Activated naive CD4-positive, alpha-beta T cell treated with anti-CD3 and anti-CD28 coated beads, Interleukin-2, amount 50 U/mL, for 24 hours (primary cell): Measurements from ENCODE around the gene ACAP3.
"Not testable (repeated sequence)": the region's sequence is repeated elsewhere in the genome, so short reads cannot be mapped to it uniquely, and the experiment has no call there.

Experiments
- H3K27ac Mint-ChIP-seq: one replicate; pipeline ENCODE4 v1.8.0; 2021; ENCODE audit warnings: mild to moderate bottlenecking, mixed read lengths
- H3K27me3 Mint-ChIP-seq: one replicate; pipeline ENCODE4 v1.8.0; 2021; ENCODE audit warnings: mixed read lengths
- H3K36me3 Mint-ChIP-seq: one replicate; pipeline ENCODE4 v1.8.0; 2021; ENCODE audit warnings: mixed read lengths
- H3K4me1 Mint-ChIP-seq: one replicate; pipeline ENCODE4 v1.8.0; 2021; ENCODE audit warnings: mixed read lengths
- H3K4me3 Mint-ChIP-seq: one replicate; pipeline ENCODE4 v1.8.0; 2021; ENCODE audit warnings: mild to moderate bottlenecking, mixed read lengths
- H3K9me3 Mint-ChIP-seq: one replicate; pipeline ENCODE4 v1.8.0; 2021; ENCODE audit warnings: mixed read lengths

Gene ACAP3

DNA sequence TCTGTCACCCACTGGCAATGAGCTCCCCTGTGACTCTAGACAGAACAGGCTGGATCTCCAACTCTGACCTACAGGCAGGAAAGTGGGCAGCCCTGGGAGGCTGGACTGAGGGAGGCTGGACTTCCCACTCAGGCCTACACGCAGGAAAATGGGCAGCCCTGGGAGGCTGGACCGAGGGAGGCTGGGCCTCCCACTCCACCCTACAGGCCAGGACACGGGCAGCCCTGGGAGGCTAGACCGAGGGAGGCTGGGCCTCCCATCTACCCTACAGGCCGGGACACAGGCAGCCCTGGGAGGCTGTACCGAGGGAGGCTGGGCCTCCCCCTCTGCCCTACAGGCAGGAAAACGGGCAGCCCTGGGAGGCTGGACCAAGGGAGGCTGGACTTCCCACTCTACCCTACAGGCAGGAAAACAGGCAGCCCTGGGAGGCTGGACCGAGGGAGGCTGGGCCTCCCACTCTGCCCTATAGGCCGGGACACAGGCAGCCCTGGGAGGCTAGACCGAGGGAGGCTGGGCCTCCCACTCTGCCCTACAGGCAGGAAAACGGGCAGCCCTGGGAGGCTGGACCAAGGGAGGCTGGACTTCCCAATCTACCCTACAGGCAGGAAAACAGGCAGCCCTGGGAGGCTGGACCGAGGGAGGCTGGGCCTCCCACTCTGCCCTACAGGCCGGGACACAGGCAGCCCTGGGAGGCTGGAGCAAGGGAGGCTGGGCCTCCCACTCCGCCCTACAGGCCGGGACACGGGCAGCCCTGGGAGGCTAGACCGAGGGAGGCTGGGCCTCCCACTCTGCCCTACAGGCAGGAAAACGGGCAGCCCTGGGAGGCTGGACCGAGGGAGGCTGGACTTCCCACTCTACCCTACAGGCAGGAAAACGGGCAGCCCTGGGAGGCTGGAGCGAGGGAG, 59.5 kb downstream of the ACAP3 start:
- H3K36me3 Mint-ChIP-seq, H3K27ac Mint-ChIP-seq, H3K4me3 Mint-ChIP-seq, H3K9me3 Mint-ChIP-seq, H3K27me3 Mint-ChIP-seq: not testable (repeated sequence)
- H3K4me1 Mint-ChIP-seq, result peaks cover 19% of the 10 kb centered on the region

DNA sequence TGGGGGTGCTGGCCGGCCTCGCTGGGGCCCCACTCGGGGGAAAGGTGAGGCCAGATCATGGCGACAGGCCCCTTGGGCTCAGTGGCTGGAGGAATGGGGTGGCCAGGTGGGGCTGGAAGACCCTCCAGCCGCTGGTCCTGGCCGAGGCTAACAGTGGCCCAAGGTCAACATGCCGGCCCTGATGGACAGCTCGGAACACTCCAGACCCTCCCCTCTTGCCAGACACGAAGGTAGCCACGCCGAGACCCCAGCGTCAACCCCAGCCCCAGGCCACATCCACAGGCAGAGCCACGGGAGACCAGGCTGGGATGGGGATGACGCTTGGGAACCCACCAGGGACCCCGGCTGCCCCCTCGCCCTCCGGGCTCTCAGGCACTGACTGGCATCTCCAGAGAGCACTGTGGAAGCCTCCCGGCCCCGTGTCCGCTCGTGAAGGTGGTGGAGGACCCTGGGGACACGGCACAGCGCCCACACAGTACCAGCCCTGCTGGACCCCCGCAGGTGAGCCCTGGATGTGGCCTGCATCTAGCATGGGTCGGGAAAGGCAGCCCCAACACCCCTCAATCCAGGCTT, 60.3 kb downstream of the ACAP3 start:
- H3K27me3 Mint-ChIP-seq, result no peaks in the 10 kb centered on the region
- no peak overlapping the region for H3K4me3 Mint-ChIP-seq
- no peaks in the 10 kb centered on the region for H3K9me3 Mint-ChIP-seq
- no peak overlapping the region for H3K27ac Mint-ChIP-seq
- H3K4me1 Mint-ChIP-seq, result peaks cover 19% of the 10 kb centered on the region
- H3K36me3 Mint-ChIP-seq, result no peaks in the 10 kb centered on the region

DNA sequence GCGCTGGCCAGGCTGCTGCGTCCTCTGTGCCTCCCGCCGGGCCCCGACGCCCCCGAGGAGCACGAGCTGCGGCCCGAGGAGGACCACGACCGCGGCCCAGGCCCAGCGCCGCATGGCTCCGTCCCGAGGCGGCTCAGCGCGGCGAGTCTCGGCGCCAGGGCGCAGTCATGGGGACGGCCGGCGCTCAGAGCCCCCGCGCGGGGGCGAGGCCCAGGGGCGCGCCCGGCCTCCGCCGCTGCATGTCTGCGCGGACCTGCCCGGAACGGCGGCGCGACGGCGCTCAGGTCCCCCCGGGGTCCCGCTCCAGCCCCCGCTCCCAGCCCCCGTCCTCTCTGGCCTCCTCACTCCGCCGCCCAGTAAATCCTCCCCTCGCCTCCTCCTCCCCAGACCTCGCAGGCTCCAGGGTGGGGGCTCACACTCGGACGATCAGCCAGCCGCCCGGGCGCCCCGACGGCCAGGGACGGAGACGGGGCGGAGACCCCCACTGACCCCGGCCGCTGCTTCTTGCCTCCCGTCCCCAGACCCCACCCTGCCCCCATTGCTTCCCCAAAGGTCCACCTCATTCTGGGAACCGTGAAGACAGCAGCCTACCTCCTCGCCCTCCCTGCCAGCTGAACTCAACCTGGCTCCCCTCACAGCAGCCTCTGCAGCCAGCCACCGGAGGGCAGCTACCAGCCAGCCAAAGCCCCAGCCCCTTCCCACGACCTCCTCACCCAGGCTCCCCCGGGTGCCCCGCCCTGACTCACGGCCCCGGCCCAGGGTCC, 61.0 kb downstream of the ACAP3 start, which contains the start of gene C1QTNF12:
Gene C1QTNF12 (minus strand): TSS at position 146 of the 764 bp plus-strand sequence. CDS start 32 bp downstream, at position 114.
- no peaks in the 10 kb centered on the region for H3K27me3 Mint-ChIP-seq

DNA sequence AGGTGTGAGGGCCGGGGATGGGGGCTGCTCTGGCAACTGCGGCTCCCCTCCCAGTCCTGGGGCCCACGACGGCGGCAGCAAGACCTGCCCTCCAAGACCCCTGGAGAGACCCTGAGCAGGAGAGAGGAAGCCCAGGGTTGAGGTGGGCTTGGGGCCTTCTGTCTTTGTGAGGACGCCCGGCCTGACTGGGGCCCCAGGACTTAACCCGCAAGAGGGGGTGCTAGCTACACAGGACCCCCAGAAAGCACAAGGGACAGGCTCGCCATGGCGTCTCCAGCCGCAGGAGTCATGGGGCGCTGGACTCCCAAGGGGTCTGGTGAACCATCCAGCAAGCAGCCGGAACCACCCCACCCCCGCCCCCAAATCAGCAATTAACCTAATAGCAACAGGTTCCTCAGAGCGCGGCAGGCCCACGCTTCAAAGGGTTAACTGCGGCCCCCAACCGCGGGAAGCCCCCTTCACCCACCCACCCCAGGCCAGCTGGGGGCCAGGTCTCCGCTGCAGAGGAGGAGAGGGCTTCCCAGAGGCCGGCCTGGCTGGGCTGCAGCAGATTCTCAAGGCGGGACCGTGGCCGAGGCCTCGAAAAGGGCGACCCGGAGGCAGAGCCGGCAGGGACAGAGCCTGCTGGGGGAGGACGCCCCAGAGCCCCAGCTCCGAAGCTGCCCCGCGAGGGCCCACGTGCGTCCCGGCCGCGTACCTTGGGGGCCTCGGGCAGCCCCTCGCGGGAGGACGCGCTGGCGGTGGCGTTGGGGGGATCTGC, 61.7 kb downstream of the ACAP3 start:
- Mint-ChIP-seq H3K27me3 (no peaks in the 10 kb centered on the region), H3K9me3 (no peaks in the 10 kb centered on the region), H3K36me3 (no peaks in the 10 kb centered on the region), H3K4me1 (peaks cover 14% of the 10 kb centered on the region), H3K4me3 (no peak overlapping the region), H3K27ac (no peak overlapping the region)

More for the DNA sequence above, 61.0 kb downstream of the ACAP3 start, which contains the start of gene C1QTNF12:
- no peak within 1 kb of the TSS for H3K4me3 Mint-ChIP-seq
- H3K36me3 Mint-ChIP-seq, result no peaks in the 10 kb centered on the region
- H3K4me1 Mint-ChIP-seq, result peaks cover 16% of the 10 kb centered on the region
- no peaks in the 10 kb centered on the region for H3K9me3 Mint-ChIP-seq
- H3K27ac Mint-ChIP-seq, result no peak within 1 kb of the TSS

DNA sequence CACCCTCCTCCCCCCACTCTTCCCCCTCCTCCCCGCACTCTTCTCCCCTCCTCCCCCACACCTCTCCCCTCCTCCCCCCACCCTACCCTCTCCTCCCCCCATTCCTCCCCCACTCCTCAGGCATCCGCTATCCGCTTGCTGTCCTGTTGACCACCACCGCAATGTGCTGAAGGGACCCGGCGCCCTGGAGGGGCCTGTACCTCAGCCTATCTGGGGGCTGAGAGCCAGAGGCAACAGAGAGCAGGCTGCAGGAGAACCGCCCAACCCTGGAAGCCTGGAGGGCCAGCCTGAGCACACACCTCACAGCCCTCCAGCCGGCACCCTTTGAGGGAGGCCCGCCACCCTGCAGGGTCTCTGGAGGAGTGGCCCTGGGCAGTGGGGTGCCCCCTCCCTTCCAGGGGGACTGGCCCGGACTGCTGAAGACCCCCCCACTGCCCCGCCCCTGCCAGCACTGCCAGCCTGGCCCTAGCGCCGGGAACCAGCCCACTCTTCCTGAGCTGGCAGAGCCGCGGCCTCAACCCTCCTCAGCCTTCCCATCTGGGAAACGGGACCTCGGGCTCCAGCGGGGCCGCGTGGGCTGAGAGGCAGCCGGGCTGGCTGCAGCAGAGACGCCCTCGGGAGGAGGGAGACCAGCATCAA, 62.4 kb downstream of the ACAP3 start:
- peaks cover 8% of the 10 kb centered on the region for H3K4me1 Mint-ChIP-seq
- no peaks in the 10 kb centered on the region for H3K27me3 Mint-ChIP-seq
- no peaks in the 10 kb centered on the region for H3K9me3 Mint-ChIP-seq
- H3K36me3 Mint-ChIP-seq, result no peaks in the 10 kb centered on the region
- no peak overlapping the region for H3K27ac Mint-ChIP-seq
- H3K4me3 Mint-ChIP-seq, result no peak overlapping the region

DNA sequence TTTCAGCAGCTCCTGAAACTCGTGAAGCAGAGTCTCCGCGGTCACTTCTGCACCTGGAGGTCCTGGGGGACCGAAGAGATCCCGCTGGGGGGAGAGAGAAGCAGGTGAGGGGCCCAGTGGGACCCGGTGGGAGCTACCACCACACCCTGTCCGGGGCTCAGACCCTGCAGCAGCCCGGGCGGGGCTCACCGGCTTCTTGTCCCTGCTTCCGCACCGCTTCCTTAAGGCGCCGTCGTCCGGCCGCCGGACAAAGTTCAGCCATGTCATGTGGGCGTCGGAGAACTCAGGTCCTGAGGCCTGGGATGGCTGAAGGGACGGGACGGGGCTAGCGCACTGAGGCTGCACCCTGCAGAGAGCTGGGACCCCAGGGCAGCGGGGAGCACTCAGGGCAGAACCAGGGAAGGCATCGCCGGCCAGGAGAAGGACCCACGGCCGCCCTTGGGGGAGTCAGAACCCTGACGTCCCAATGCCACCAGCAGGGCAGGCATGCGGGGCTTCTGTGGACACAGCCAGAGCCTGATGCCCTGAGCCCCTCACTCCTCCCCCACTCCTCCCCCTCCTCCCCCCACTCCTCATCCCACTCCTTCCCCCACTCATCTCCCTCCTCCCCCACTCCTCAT, 63.4 kb downstream of the ACAP3 start:
- Mint-ChIP-seq H3K4me1 (no peaks in the 10 kb centered on the region), H3K27ac (no peak overlapping the region), H3K36me3 (no peaks in the 10 kb centered on the region), H3K9me3 (no peaks in the 10 kb centered on the region), H3K27me3 (no peaks in the 10 kb centered on the region), H3K4me3 (no peak overlapping the region)

DNA sequence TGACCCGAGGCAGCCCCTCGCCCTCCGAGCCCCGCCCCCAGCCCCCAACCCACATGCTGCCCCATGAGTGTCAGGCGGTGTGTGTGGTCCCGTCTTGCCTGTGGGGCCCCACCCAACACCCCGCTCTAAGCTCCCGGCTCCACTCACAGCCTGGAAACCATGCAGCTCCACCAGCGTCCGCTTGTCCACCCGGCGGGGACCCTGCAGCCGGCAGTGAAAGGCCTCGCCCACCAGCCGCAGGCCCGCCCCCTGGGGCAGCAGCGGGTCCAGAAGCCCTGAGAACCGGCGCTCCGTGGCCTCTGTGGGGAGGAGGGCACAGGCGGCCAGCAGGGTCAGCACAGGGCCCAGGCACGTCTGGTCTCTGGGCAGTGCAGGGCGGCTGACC, 63.9 kb downstream of the ACAP3 start:
- H3K27ac Mint-ChIP-seq, result no peak overlapping the region
- no peaks in the 10 kb centered on the region for H3K4me1 Mint-ChIP-seq
- no peak overlapping the region for H3K4me3 Mint-ChIP-seq
- no peaks in the 10 kb centered on the region for H3K36me3 Mint-ChIP-seq
- no peaks in the 10 kb centered on the region for H3K9me3 Mint-ChIP-seq
- no peaks in the 10 kb centered on the region for H3K27me3 Mint-ChIP-seq

DNA sequence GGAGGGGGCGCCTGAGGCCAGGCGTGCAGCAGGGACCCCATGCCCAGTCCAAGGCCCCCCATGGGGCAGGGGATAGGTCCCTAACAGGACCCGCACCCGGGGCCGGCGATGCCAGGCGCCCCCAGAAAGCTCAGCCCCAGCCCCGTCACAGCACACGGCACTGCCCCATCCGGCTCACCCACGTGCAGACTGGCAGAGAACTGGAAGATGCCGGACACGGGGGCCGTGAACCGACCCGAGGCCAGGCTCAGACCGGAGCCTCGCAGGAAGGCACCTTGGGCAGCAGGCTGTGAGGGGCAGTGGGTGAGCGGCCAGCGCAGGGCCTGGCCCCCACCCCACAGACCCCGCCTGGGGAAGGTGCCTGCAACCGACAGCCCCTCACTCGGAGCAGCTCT, 64.5 kb downstream of the ACAP3 start:
- Mint-ChIP-seq H3K9me3 (no peaks in the 10 kb centered on the region), H3K27me3 (no peaks in the 10 kb centered on the region), H3K4me3 (no peak overlapping the region), H3K36me3 (no peaks in the 10 kb centered on the region), H3K4me1 (no peaks in the 10 kb centered on the region), H3K27ac (no peak overlapping the region)

DNA sequence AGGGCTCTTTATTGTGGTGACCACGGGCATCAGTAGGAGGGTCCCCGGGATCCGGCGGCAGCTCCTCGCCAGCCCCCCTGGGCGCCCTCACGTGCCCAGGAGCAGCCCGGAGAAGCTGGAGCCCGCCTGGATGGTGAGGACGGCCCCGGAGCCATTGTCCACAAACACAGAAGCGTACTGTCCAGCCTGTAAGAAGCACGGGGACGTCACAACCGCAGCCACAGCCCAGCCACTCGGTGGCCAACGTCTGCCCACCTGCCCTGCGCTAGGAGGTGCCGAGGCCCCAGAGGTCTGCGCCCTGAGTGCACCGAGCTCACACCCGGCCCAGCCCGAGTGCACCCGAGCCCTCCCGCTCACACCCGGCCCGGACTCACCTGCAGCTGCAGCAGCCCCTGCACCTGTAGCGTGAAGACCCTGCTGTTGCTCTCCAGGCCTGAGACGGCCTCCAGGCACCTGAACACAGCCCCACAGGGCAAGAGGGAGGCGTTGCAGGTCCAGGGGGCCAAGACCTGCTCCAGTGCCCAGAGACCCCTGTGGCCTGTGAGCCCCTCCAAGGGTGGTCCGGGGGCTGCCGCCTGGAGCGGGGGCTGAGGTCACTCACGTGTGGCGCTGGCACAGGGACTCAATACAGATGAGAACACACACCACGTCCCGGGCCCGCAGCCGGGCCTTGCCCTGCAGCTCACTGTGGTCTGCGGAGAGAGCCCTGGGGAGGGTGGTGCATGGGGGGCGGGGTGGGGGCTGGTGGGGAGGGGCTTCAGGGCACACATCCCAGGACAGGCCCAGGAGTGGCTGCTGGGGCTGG, 65.1 kb downstream of the ACAP3 start:
- H3K9me3 Mint-ChIP-seq, result no peaks in the 10 kb centered on the region
- no peaks in the 10 kb centered on the region for H3K36me3 Mint-ChIP-seq
- H3K27me3 Mint-ChIP-seq, result no peaks in the 10 kb centered on the region
- H3K27ac Mint-ChIP-seq, result no peak overlapping the region
- no peaks in the 10 kb centered on the region for H3K4me1 Mint-ChIP-seq
- H3K4me3 Mint-ChIP-seq, result no peak overlapping the region
